ENCODE data around the gene DERL2.

The DERL2 gene

DNA sequence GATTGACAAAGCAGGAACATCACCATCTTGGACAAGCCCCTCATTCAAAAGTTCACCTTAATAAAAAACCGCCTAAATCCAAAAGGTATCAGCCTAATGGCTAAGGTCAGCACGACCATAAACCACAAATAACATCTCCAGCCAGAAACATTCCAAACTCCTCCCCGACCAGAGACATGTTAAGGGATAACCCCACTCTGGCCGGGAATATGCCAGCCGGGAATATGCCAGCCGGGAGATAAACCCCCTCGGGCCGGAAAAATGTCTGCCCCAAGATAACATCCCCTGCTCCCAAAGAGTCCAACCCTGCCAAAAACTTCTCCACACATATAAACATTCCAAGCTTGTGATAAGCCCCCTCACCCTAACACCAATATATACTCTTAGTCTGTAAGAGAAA, 18.6 kb downstream of the DERL2 start:
- DNase-seq (ENCODE audit: low read depth), result no peak
- H3K4me3 ChIP-seq (ENCODE audit: low read length), result peak overlapping the region; percentile 90
- TF ChIP-seq CTCF (conservative IDR thresholded peaks at IDR 0.05; ENCODE audit: low read depth, low read length), result no peak

DNA sequence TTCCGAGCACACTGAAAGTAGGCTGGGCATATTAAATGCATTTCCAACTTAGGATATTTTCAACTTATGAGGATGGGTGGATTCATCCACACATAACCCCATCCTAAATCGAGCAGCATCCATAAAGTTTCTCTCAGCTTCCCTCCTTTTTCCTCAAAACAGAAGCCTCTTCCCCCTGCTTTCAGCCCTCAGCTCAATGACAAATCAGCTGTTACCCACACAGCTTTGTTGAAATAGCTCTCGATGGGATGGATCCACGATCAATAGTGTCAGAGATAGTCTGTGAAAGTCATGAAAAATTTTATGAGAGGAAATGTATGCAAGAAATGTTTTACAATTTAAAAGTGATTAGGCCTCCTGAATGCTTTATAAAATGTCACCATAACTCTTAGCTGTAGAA, 19.7 kb downstream of the DERL2 start:
- H3K4me3 ChIP-seq (ENCODE audit: low read length), result no peak overlapping the region
- no peak for DNase-seq (ENCODE audit: low read depth)
- no peak for TF ChIP-seq CTCF (conservative IDR thresholded peaks at IDR 0.05; ENCODE audit: low read depth, low read length)

DNA sequence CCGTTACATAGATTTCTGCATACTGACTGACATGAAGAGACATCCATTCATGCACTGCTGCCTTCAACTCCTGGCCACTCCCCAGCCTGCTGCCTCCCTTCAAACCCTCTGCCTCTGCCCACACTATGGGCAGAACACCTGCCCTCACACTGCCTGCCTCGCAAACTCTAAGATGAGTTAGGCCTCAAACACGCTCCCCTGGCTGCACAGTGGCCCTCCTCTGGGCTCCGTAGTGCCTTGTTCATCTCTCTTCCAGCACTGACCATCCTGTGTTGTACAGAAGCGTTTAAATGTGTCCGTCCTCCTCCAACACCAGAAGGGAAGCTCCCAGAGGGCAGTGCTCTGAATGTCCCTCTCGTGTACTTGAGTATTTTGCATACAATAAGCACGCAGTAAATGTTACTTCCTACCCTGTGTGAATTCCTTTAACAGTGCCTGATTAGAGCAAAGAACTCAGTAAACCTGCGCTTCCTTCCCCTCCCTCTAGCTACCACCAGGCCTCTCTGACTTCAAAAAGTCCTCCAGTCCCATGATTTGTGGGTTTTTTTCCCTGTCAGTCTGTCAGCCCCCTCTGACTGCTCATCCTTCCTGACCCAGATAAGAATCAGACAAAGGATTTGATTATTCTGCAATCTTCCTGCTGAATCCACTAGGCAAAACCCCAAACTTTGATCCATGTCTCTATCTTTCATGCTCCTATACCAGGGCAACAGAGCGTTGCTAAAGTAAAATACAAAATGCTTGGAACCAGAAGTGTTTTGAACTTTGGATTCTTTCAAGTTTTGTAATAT, 21.1 kb downstream of the DERL2 start:
- no peak for DNase-seq (ENCODE audit: low read depth)
- no peak overlapping the region for H3K4me3 ChIP-seq (ENCODE audit: low read length)
- no peak for TF ChIP-seq CTCF (conservative IDR thresholded peaks at IDR 0.05; ENCODE audit: low read depth, low read length)

DNA sequence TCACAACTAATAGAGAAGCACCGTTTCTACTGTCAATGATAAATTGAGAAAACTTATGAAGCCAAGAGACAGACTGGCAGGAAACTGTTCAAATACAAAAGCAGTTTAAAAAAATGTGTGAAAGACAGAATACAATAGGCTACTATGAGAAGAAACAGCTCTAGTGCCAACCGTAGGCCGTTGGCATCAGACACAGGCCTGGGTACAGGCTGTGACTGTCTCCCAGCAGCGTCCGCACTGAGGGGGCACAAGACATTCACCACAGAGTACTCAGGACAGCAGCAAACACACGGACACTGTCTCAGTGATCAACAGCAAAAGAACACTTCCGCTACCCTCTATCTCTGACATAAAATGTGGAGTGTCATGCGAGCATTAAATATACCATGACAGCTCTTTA, 39.2 kb downstream of the DERL2 start:
- no peak for TF ChIP-seq CTCF (conservative IDR thresholded peaks at IDR 0.05; ENCODE audit: low read depth, low read length)
- no peak for DNase-seq (ENCODE audit: low read depth)
- no peak overlapping the region for H3K4me3 ChIP-seq (ENCODE audit: low read length)

DNA sequence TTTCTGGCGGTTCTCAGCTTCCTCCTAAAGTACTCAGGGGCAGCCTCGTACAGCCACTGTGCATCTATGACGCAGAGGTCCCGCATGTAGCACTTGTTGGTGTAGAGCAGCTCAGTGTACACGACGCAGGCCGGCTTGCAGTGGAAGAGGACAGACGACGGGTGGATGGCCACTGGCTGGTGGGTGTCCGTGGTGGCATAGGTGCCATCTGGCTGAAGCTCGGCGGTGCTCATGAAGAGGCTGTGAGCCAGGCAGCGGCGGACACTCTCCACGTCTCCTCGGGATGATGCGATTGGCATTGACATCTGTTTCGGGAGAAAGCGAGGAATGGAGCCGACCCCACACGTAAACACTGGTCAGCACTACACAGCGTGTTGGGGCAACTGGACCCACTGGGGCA, 41.8 kb downstream of the DERL2 start:
- no peak for TF ChIP-seq CTCF (conservative IDR thresholded peaks at IDR 0.05; ENCODE audit: low read depth, low read length)
- no peak overlapping the region for H3K4me3 ChIP-seq (ENCODE audit: low read length)
- DNase-seq (ENCODE audit: low read depth), result no peak

DNA sequence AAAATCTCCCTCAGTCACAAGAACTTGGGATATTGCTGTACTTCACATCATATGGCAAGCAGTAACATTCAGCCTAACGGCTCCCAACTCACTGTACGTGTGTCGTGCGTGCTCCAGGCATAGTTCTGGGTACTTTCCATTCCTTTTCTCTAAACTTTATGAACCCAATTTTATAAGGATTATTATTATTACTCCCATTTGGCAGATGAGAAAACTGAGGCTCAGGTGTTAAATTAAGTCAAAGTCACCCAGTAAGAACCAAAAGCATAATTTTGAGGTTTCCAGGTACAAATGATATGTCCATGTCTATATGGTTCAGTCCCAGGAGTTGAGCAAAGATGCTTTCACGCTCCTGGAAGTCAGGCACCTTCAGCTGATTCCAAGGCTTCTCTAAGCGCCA, 42.2 kb downstream of the DERL2 start:
- no peak for DNase-seq (ENCODE audit: low read depth)
- no peak for TF ChIP-seq CTCF (conservative IDR thresholded peaks at IDR 0.05; ENCODE audit: low read depth, low read length)
- no peak overlapping the region for H3K4me3 ChIP-seq (ENCODE audit: low read length)

DNA sequence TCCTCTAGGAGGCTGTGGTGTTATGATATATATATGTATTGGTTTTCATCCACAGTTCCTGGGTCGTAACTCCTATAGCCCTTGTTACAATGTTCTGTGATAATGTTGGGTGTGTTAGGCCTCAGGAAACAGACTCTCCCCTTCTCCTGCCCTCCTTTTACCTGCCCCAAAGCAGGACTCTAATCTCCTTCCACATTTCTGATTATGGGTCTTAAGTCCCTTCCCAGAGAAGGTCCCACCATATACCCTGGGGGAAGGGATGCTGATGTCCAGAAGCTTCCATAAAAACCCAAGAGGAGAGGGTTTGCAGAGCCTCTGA, 46.6 kb downstream of the DERL2 start:
- no peak for DNase-seq (ENCODE audit: low read depth)
- H3K4me3 ChIP-seq (ENCODE audit: low read length), result peak overlapping the region; percentile 31
- no peak for TF ChIP-seq CTCF (conservative IDR thresholded peaks at IDR 0.05; ENCODE audit: low read depth, low read length)
